ENCODE measurements around the gene TMEM50B.

The TMEM50B gene

GRCh38 chr21:33479679-33480480 lies at the start of gene TMEM50B:
TMEM50B (minus strand) TSS chr21:33479974; CDS start chr21:33468885, 11,089 bp downstream.
- peak; percentile 89 for DNase-seq (ENCODE audit: extremely low read depth, low read depth)
- peak; percentile 59 for TF ChIP-seq CTCF (IDR thresholded peaks at IDR 0.05; ENCODE audit: low read depth, low read length)

DNA sequence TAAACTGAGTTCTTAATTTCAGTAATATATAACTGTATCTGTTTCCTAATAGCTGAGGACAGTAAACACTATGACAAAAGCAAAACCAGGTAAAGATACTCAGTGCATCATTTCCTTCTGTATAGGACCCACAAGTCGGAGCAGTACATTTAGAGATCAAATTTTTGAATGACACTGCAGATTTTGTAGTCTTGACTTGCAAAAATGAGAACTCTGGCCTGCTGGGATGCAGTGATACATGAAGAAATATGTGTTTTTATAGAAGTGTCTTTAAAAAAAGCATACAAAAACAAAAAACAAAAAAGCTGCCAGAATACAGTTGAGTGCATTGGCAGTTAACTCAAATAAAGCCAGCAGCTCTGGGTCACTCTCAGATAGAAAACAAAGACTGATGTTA lies 43.2 kb upstream of the TMEM50B start:
- no peak for DNase-seq (ENCODE audit: extremely low read depth, low read depth)
- no peak for TF ChIP-seq CTCF (IDR thresholded peaks at IDR 0.05; ENCODE audit: low read depth, low read length)

DNA sequence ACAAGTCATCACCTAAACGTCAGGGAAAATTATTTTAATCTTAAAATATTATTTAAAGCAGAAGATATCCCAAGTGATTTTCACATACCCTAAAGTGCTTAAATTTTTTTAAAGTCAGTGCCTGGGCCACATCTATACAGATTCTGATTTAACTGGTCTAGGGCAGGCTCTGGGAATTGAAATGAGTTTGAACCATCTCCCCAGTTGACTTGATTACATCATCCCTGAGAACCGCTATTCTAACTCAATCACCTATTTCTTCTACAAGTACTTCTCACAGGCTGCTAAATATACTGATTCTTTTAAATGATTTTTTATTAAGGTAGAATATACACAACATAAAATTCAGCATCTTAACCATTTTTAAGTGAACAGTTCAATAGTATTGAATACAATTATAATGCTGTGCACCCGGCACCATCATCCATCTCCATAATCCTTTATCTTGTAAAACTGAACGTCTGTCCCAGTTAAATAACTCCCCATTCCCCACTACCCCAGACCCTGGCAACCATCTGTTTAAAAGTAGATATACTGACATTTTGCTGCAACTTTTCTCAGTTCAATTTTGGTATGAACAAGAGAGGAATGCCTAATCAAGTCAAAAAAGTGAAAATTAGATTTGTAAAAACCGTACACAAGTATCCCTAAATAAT lies 42.7 kb upstream of the TMEM50B start:
- TF ChIP-seq CTCF (IDR thresholded peaks at IDR 0.05; ENCODE audit: low read depth, low read length) = no peak
- no peak for DNase-seq (ENCODE audit: extremely low read depth, low read depth)

- TF ChIP-seq CTCF (IDR thresholded peaks at IDR 0.05; ENCODE audit: low read depth, low read length) = no peak
- DNase-seq (ENCODE audit: extremely low read depth, low read depth) = no peak
These were observed 39.1 kb upstream of the TMEM50B start for GRCh38 chr21:33518899-33519298.

DNA sequence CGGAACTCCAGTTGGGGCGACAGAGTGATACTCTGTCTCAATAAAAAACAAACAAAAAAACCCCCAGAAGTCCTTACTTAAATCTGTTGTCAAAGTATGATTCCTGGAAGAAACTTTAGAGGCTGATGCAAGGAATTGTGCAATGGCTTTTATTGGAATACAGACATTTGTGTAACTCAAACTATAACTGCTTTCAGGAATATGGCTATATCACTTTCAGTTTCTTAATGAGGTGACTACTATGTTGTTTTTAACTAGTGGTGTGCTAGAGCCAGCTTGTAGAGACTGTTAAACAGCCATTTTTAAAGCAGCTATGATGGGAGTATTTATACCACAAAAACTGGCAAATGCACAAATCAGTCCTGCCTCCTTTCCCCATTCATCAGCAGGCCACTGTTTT lies 34.5 kb upstream of the TMEM50B start:
- peak; percentile 32 for DNase-seq (ENCODE audit: extremely low read depth, low read depth)
- TF ChIP-seq CTCF (IDR thresholded peaks at IDR 0.05; ENCODE audit: low read depth, low read length) = no peak

DNA sequence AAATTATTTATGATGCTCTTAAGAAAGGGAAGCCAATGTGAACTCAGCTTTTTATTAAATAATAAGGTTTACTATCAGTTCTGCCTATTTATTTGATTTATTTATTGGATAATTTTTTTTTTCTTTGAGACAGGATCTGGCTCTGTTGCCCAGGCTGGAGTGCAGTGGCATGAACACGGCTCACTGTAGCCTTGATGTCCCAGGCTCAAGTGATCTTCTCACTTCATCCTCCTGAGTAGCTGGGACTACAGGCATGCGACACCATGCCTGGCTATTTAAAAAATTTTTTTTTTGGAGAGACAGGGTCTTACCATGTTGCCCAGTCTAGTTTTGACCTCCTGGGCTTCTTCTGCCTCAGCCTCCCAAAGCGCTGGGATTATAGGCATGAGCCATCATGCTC lies 32.7 kb upstream of the TMEM50B start:
- no peak for TF ChIP-seq CTCF (IDR thresholded peaks at IDR 0.05; ENCODE audit: low read depth, low read length)
- DNase-seq (ENCODE audit: extremely low read depth, low read depth) = no peak

GRCh38 chr21:33511639-33512038 lies 31.9 kb upstream of the TMEM50B start:
- DNase-seq (ENCODE audit: extremely low read depth, low read depth) = no peak
- no peak for TF ChIP-seq CTCF (IDR thresholded peaks at IDR 0.05; ENCODE audit: low read depth, low read length)

All from AG09319 (cell line).